NCI-H1694 (cell line): Measurements from ENCODE around the gene FOXP4.

Experiments used
- DNase-seq: peaks from one replicate; lab custom pipeline; 2025; lab: John Stamatoyannopoulos, UW

FOXP4 gene

DNA sequence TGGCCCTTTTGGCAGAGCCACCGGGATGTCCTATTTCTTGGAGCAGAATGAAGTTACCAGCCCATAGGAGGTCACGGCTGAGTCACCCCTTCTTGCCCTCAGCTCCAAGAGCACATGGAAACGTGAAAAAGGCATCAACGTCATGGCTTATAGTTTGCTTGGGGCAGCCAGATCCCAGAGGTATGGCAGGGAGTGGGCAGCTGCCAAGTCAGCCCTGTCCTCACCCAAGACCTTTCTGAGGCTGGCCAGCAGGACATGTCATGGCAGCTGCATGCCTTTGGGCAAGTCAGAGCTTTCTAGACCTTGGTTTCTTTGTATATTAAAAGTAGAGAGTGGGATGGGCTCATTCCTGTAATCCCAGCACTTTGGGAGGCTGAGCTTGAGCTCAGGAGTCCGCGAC, 83.9 kb downstream of the FOXP4 start:
- DNase-seq: no peak

GRCh38 chr6:41630946-41631345, 84.8 kb downstream of the FOXP4 start:
- DNase-seq: no peak

- DNase-seq: no peak
Measured at GRCh38 chr6:41633056-41633634, 87.0 kb downstream of the FOXP4 start.

GRCh38 chr6:41634657-41635056, 88.5 kb downstream of the FOXP4 start:
- DNase-seq: no peak

DNA sequence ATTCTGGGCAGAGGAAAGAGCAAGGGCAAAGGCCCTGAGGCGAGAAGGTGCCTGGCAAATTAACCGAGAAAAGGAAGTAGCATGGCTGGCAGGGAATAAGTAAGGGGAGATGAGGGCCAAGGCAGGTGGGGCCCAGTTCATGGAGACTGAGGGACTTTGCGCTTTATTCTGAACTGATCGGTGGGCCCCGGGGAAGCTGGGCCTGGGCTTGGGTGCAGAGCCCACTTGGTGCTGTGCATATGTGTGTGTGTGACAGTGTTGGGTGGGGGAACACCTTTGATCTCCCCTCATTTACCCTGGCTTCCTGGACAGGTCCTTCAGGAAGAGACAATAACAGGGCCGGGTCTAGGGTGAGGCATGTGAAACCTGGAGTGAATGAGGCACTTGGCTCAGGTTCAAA, 89.2 kb downstream of the FOXP4 start:
- no peak for DNase-seq

DNA sequence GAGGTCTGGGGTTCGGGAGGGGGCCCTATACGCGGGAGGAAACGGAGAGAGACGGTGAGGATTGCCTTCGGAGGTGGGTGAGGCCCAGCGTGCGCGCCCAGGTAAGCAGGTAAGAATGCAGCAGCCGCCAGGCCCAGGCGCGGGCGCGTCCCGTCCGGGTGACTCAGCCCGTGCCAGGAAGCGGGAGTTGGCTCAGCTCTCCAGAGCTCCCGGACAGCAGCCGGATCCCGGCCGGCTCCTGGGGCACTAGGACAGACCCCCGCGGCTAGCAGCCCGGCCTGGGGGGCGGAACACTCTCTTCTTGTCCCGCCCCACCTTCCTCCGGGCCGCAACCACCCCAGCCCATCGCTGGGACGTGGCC, 90.6 kb downstream of the FOXP4 start:
- no peak for DNase-seq

DNA sequence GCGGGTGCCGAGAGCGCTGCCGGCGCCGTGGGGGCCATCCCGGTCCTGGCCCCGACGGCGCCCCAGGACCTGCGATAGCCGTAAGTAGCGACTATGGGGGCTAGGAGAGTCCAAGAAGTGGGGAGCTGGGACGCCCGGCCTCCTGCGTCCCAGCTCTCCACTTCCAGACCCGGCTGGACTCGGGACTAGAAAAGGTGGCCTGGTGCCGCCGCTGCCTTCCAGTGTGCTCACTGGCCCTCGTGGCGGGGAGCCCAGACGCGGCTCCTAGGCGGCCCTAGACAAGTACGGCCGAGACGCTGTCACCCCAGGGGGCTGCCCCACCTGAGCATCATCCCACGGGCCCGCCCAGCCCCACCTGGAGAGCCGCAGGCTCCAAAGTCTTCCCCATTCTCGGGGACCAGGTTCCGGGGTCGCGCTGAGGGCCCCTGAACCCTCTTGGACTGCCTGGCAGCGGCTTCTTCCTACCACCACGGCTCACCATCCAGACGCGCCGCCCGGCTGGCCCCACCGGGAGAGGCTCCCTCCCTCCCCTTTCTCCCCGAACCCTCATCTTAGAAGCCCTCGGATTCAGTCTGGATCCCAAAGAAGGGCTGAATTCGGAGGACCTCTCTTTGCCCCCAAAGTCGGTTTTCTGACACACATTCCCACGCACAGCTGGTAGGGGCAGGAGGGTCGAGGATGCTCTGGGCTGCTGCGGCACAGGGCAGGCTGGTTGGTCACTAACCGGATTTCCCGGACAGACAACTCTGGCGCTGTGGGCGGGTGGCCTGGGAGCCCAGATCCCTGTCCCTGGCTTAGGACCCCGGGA, 91.2 kb downstream of the FOXP4 start:
- no peak for DNase-seq

DNA sequence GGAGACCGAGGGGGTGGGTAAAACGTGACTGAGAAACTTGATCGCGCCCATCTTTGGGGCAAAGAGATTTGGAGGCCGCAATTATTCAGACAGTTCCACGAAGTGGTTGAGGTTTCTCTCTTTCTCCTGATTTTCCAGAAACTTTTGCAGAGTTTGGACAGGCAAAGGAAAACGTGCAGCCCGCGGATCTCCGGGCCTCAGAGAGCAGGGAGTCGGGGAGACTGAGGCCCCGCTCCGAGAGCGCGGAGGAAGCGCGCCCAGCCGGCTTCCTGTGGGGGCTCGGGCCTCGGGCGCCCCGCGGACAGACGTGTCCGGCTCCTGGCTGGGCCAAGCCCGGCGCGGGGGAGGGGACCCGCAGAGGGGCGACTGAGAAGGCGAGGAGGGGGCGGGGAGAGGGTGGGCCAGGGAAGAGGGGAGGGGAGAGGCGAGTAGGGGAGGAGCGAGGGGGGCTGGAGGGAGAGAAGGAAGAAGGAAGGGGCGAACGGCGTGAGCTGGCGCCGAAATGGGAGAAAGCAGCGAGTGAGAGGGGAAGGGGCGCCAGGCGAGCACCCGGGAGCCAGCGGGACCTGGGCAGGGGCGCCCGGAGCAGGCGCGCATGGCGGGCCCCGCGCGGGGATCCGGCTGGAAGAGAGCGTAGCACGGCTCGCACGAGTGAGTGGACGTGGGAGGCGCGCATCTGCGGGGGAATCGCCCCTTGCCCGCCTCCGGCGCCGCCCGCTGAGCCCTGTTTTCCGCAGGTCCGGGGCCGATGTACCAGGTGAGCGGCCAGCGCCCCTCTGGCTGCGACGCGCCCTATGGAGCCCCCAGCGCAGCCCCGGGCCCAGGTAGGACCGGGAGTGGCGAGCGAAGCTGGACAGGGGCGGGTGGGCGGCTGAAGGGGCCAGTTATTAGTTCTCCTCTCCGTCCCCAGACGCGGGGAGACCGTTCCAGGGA, 92.1 kb downstream of the FOXP4 start, which contains the start of gene MDFI:
Gene MDFI (plus strand): TSS at position 467 of the 933 bp plus-strand sequence. CDS start 282 bp downstream, at position 749.
- no peak for DNase-seq

GRCh38 chr6:41638935-41639808, 93.0 kb downstream of the FOXP4 start:
- DNase-seq: no peak

DNA sequence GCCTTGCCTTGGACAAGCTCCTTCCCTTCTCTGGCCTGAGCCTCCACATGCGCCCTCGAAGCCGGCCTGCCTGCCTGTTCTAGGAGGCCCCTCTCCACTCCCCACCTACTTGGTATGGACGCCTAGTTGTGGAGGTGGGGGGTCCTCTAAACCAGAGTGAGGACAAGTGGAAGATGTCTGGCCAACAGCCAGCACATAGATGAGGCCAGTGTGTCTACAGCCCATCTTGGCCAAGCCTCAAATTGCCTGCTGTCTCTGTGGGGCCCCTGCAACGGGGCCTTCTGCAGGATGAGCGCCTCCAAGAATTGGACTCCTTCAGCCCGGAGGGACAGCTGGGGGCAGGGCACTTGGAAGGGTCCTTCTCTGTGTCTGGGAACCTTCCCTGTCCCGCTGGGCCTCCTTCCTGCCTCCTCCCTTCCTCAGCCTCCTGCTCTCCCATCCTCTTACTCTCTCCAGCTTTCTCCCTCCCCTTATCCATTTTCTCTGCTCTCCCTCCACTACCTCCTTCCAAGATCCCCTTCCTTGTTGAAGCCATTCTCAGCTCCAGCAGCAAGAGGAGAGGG, 93.7 kb downstream of the FOXP4 start:
- DNase-seq: no peak

DNA sequence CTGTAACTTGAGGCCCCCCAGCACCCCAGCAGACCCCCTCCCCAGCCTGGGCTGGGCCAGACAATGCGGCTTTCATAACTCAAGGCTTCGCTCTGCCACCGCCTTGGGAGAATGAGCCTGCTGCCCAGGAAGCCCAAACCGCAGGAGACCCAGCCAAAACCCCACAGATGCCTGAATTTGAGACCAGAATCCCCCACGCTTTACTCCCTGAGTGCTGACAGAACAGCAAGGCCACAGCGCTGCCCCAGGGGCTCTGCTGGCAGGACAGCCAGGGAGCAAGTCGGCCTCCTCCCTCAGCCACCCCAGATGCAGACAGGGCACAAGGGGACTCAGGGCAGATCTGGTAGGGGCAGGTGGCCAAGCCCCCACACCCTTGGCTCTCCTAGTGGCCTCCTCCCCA, 94.2 kb downstream of the FOXP4 start:
- DNase-seq: no peak

GRCh38 chr6:41641352-41641925, 95.3 kb downstream of the FOXP4 start:
- DNase-seq: no peak

DNA sequence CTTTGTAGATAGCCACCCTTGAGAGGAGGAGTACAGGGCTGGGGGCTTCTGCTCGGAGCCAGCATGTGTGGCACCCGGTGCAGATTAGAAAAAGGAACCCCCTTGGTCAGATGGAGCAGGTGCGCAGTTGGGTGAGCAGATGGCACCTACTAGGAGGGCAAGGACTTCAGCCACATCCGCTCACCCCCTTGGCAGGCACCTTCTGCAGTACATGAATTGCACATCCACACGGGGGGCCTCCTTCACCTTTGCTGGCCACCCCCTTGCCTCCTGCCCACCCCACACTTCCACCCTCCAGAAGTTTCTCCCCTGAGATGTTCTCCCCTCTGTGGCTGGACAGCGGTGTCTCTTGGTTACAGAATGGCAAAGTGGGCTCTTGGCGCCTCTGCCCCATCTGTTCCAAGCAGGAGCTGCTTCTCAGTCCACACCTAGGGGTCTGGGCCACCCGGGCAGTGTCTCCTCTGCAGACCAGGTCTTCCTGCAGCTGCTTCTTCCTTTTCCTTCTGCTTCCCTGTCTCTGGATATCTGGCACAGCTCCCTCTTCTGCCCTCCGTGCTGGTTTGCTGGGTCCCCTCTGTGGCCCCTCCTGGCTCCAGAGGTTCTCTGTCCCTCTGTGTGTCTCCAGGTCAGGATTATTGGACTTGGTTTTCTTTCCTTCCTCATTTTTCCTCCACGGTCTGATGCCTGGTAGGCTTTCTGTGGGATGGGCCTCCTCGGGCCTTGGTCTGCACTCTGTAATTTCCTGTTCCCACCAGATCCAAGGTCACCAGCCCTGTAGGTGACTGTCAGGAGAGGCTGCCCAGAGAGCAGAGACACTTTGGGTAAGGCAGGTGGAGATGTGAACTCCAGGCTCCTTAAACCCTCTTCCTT, 96.1 kb downstream of the FOXP4 start:
- no peak for DNase-seq

GRCh38 chr6:41642960-41643898, 97.0 kb downstream of the FOXP4 start:
- DNase-seq: no peak

- DNase-seq: no peak
Measured at GRCh38 chr6:41643899-41644269, 97.7 kb downstream of the FOXP4 start.

DNA sequence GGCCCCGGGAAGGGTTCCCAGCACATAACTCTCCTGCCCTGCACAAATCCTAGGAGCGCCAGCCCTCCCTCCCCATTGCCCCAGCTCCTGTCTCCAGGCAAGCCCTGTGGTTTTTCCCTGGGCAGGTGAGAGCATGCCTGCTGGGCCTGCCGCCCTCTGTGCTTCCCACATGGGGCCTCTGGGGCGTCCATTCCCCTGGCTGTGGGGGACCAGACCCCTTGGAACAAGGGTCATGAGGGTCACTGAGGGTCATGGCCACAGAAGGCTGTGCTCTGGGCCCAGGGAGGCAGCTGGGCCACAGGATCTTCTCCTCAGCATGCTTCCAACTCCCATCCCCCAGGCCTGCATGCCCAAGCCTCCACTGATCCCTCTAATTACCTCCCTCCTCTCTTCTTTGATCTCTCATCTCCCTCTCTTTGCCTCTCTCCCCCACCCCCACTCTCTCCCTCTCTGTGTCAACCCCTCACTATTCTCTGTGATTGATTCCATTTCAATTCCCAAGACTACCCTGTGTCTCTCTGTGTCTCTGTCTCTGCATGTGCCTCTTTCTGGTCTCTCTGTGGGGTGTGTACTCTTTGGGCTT, 98.2 kb downstream of the FOXP4 start:
- peak; percentile 27 for DNase-seq

DNA sequence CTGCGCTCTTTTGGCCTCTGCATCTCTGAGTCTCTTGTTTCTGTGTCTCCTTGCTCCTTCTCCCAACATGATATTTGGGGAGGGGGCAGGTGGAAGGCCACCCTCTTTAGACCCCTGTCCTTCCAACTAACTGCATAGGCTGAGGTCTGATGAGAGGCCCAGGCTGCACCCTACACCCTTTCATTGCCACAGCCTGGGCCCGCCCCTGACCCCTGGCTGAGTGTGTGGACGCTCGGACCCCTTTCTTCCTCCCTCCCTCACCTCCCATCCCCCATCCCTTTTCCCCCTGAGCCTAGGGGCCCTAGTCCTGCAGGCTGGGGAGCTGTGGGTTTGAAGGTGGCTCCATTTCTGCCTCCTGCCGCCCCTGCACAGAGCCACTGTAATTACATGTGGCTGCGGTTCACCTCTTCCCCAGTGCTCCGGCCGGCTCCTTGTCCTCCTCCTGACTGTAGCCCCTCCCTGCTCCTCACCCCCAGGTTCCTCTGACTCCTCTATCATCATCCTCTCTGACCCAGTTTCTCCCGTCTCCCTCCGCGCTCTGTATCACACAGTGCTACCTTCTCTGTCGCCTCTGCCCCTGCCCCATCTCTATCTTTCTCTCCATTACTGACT, 98.9 kb downstream of the FOXP4 start:
- no peak for DNase-seq
